HL-60 (cell line): ENCODE measurements around the gene TMEM250.

ENCODE experiments used
- CTCF ChIP-seq: IDR thresholded peaks from one replicate; pipeline ENCODE4 v1.5.1; 2011; ENCODE audit warnings: low read length, control low read depth, inconsistent platforms; ENCODE audit not compliant: insufficient read depth
- GABPA ChIP-seq: IDR thresholded peaks from 2 replicates; pipeline ENCODE4 v1.6.1; 2012; ENCODE audit warnings: low read depth
- POLR2AphosphoS5 ChIP-seq: IDR thresholded peaks from 2 replicates; pipeline ENCODE4 v1.6.1; 2012; ENCODE audit warnings: low read depth
- REST ChIP-seq: IDR thresholded peaks from 2 replicates; pipeline ENCODE4 v1.6.1; 2012; ENCODE audit warnings: low read depth; ENCODE audit not compliant: insufficient replicate concordance
- SPI1 ChIP-seq: IDR thresholded peaks from 2 replicates; pipeline ENCODE4 v1.6.1; 2012; ENCODE audit warnings: low read depth, mild to moderate bottlenecking, borderline replicate concordance

- no peak for TF ChIP-seq CTCF
- no peak for TF ChIP-seq SPI1
- no peak for TF ChIP-seq REST
- TF ChIP-seq POLR2AphosphoS5, result no peak
- no peak for TF ChIP-seq GABPA
Measured at GRCh38 chr9:136110082-136111061, 8.3 kb downstream of the TMEM250 start.
